Esophagus squamous epithelium (tissue), 5 donors: ENCODE results near the gene UNC13C. TPM values are rescaled to one million over a fixed set of nuclear protein-coding genes. Genes with fewer than 3 reads are reported as not detected.

ENCODE experiments used
- DNase-seq: peaks from one replicate; lab custom pipeline; 2025; lab: John Stamatoyannopoulos, UW
- H3K27ac ChIP-seq, 4 donors: fragments of 200-600 bp; sonication (generic); one replicate each; pipeline ENCODE4 v1.5.1; 2016 to 2019; ENCODE audit warnings: mild to moderate bottlenecking in 1 of 4
- H3K27me3 ChIP-seq, 4 donors: fragments of 200-600 bp; sonication (generic); 1 replicate in 3 of 4; 2 replicates in 1 of 4; pipeline versions ENCODE4 v1.5.1 to v1.6.0; 2017 to 2021; ENCODE audit warnings: antibody characterized with exemption in 1 of 4
- H3K36me3 ChIP-seq, 3 donors: fragments of 200-600 bp; sonication (generic); one replicate each; pipeline ENCODE4 v1.5.1; 2016 to 2019
- H3K4me1 ChIP-seq, 3 donors: fragments of 200-600 bp; sonication (generic); one replicate each; pipeline ENCODE4 v1.5.1; 2017 to 2019
- H3K4me3 ChIP-seq, 4 donors: fragments of 200-600 bp; sonication (generic); 1 replicate in 3 of 4; 2 replicates in 1 of 4; pipeline ENCODE4 v1.5.1; 2016 to 2019; ENCODE audit warnings: mild to moderate bottlenecking in 2 of 4, moderate library complexity in 1 of 4
- H3K9me3 ChIP-seq, 3 donors: fragments of 200-600 bp; sonication (generic); one replicate each; pipeline ENCODE4 v1.5.1; 2016 to 2019
- CTCF ChIP-seq, 6 experiments: fragments of 450-650 bp in 4 of 6; fragments of 200-600 bp in 2 of 6; sonication (generic) in 2 of 6; IDR thresholded peaks; one replicate each; pipeline ENCODE4 v1.5.1; 2016 to 2019; ENCODE audit warnings: antibody characterized with exemption in 6 of 6, mild to moderate bottlenecking in 4 of 6, moderate library complexity in 4 of 6
- POLR2A ChIP-seq, 4 donors: fragments of 450-650 bp; IDR thresholded peaks; one replicate each; pipeline ENCODE4 v1.6.1; 2017; ENCODE audit warnings: antibody characterized with exemption in 4 of 4, mild to moderate bottlenecking in 4 of 4, moderate library complexity in 3 of 4
- WGBS, 2 donors: methylation state at CpG; one replicate each; pipeline ENCODE4 v1.1.5; 2018; 5-methylcytosine and 5-hydroxymethylcytosine counted together
- intact Hi-C: fragments of 100-400 bp; cut with DNase I; formaldehyde crosslinking; loops from one replicate; pipeline ENCODE4 v1.15.0; 2022
- total RNA-seq, 4 donors: library from RNA; depleted of rRNA; stranded (reverse); fragments of >200 nt; gene quantifications; one replicate each; pipeline ENCODE4 v1.1.0, GENCODE V29; 2016
- donor health status: DM: yes; HTN: yes; CAD: no.

The UNC13C gene
- total RNA-seq, 4 donors from 2014 or later, result 0.18 to 0.19 TPM; not detected in 2

DNA sequence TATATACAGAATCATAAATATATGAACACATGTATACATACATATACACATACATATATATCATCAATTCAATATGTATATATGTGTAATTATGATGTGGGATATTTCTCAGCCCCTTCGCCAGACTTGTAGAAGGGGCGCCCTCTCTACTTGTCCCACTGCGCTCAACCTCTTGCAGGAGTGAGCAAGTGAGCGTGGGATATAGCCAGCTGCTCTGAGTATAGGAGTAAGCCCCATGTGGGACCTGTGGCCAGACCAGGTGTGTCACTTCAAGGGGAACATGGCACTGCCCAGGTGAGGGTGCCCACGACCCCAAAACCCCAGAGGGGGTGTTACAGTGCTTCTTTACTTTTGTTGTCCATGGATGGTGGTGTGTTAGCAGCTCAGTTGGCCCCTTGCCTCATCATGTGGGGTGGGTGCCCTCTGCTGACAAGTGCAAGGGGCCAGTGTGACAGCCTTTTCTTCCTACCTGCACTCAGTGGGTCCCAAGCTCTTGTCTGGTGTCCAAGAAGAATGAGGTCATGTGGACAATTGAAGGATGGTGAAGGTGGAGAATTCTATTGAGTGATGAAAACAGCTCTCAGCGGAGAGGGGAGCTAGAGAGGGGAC, 304.1 kb downstream of the UNC13C start:
- no peaks in the 10 kb centered on the region for H3K27me3 ChIP-seq
- no peaks in the 10 kb centered on the region for H3K36me3 ChIP-seq
- no peak for DNase-seq
- H3K9me3 ChIP-seq, result no peaks in the 10 kb centered on the region
- H3K27ac ChIP-seq, result no peak overlapping the region
- 79 to 95% methylated on average over 5 to 6 of the region's 6 CpGs for WGBS, 2 donors
- H3K4me1 ChIP-seq, result no peaks in the 10 kb centered on the region
- no peak overlapping the region for H3K4me3 ChIP-seq
- intact Hi-C loops, result no loop called here
- no peak for TF ChIP-seq POLR2A (IDR thresholded peaks at IDR 0.05)
- TF ChIP-seq CTCF (IDR thresholded peaks at IDR 0.05), result no peak

DNA sequence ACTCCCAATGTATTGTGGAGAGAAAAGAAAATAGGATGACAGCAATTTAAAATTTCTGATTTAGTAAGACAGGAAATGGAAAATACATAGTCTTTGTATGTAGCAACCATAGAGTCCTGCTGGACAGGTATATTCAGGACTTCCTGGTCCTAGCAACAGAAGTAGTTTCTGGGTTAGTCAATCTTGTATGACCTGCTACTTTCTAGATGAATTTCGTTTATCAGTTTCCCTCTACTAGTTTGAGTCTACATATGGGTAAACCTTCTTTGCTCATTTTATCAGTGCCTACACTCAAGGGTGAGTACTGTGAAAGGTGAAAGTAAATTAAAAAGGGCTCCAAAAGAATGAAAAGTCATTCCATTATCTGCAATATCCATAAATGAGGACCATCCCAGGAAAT, 309.8 kb downstream of the UNC13C start:
- Histone ChIP-seq H3K27me3 (no peaks in the 10 kb centered on the region), H3K4me1 (no peaks in the 10 kb centered on the region), H3K27ac (no peak overlapping the region), H3K4me3 (no peak overlapping the region), H3K36me3 (no peaks in the 10 kb centered on the region), H3K9me3 (no peaks in the 10 kb centered on the region)
- DNase-seq, result no peak
- intact Hi-C loops, result no loop called here
- WGBS, 2 donors, result 11 to 24% methylated on average over 1 of the region's 1 CpG
- TF ChIP-seq CTCF (IDR thresholded peaks at IDR 0.05), result no peak
- no peak for TF ChIP-seq POLR2A (IDR thresholded peaks at IDR 0.05)

- 55 to 65% methylated on average over 3 to 4 of the region's 4 CpGs for WGBS, 2 donors
- TF ChIP-seq CTCF (IDR thresholded peaks at IDR 0.05) (no peak), POLR2A (IDR thresholded peaks at IDR 0.05) (no peak)
- Histone ChIP-seq H3K4me3 (no peak overlapping the region), H3K4me1 (no peaks in the 10 kb centered on the region), H3K27me3 (no peaks in the 10 kb centered on the region), H3K9me3 (no peaks in the 10 kb centered on the region), H3K27ac (no peak overlapping the region), H3K36me3 (no peaks in the 10 kb centered on the region)
- DNase-seq, result no peak
- intact Hi-C loops, result no loop called here
These were observed 311.4 kb downstream of the UNC13C start for GRCh38 chr15:54289590-54290136.

DNA sequence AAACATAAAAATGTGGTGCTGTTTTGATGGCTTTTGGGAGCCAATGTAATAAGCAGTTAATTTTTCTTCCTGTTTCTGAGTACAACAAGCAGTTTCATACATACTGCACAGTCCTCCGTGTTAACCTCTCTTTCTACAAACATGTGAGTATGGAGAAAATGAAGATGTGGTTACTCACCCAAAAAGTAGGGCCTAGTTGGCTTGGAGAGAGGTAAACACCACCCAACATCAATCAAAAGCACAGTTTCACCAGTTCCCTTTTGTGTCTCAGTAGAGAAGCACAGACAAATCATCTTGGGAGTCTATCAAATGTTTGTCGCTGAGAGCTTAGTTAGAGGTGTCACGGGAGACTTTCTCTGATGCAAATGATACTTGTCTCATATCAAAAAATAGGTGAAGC, 320.2 kb downstream of the UNC13C start:
- H3K4me3 ChIP-seq, result no peak overlapping the region
- WGBS, 2 donors, result 60 to 76% methylated on average over 3 of the region's 3 CpGs

More for the DNA sequence above, 320.2 kb downstream of the UNC13C start:
- DNase-seq, result no peak
- no peak overlapping the region for H3K27ac ChIP-seq
- H3K36me3 ChIP-seq, result no peaks in the 10 kb centered on the region
- no peaks in the 10 kb centered on the region for H3K27me3 ChIP-seq
- H3K4me1 ChIP-seq, result no peaks in the 10 kb centered on the region
- TF ChIP-seq POLR2A (IDR thresholded peaks at IDR 0.05) (no peak), CTCF (IDR thresholded peaks at IDR 0.05) (no peak)
- intact Hi-C loops, result no loop called here
- H3K9me3 ChIP-seq, result no peaks in the 10 kb centered on the region
